Measurements from ENCODE around the gene PNCK. TPM values are rescaled to one million over a fixed set of nuclear protein-coding genes. Genes with fewer than 3 reads are reported as not detected.
A peak's percentile ranks its signal among the peaks of the same experiment; 100 is the strongest.

Gene PNCK
- total and polyA plus RNA-seq, 2 experiments from 2014 or later: 3.5 to 11.9 TPM

- DNase-seq (ENCODE audit: low spot score) (no peak), ATAC-seq (peak; percentile 67)
- H3K4me3 ChIP-seq: peak overlapping the region; percentile 30; the same call in 1 of the 2 replicates
- TF ChIP-seq ETS1 (IDR thresholded peaks at IDR 0.05) (no peak), ZNF331 (CRISPR knock-in tag; IDR thresholded peaks at IDR 0.05; ENCODE audit: low read depth) (no peak), POLR2AphosphoS5 (IDR thresholded peaks at IDR 0.05; ENCODE audit: low read depth) (no peak), NANOG (IDR thresholded peaks at IDR 0.05; ENCODE audit: borderline replicate concordance) (no peak), CREB1 (CRISPR knock-in tag; IDR thresholded peaks at IDR 0.05; ENCODE audit: low read depth) (no peak)
- TF ChIP-seq, protein P1, sequence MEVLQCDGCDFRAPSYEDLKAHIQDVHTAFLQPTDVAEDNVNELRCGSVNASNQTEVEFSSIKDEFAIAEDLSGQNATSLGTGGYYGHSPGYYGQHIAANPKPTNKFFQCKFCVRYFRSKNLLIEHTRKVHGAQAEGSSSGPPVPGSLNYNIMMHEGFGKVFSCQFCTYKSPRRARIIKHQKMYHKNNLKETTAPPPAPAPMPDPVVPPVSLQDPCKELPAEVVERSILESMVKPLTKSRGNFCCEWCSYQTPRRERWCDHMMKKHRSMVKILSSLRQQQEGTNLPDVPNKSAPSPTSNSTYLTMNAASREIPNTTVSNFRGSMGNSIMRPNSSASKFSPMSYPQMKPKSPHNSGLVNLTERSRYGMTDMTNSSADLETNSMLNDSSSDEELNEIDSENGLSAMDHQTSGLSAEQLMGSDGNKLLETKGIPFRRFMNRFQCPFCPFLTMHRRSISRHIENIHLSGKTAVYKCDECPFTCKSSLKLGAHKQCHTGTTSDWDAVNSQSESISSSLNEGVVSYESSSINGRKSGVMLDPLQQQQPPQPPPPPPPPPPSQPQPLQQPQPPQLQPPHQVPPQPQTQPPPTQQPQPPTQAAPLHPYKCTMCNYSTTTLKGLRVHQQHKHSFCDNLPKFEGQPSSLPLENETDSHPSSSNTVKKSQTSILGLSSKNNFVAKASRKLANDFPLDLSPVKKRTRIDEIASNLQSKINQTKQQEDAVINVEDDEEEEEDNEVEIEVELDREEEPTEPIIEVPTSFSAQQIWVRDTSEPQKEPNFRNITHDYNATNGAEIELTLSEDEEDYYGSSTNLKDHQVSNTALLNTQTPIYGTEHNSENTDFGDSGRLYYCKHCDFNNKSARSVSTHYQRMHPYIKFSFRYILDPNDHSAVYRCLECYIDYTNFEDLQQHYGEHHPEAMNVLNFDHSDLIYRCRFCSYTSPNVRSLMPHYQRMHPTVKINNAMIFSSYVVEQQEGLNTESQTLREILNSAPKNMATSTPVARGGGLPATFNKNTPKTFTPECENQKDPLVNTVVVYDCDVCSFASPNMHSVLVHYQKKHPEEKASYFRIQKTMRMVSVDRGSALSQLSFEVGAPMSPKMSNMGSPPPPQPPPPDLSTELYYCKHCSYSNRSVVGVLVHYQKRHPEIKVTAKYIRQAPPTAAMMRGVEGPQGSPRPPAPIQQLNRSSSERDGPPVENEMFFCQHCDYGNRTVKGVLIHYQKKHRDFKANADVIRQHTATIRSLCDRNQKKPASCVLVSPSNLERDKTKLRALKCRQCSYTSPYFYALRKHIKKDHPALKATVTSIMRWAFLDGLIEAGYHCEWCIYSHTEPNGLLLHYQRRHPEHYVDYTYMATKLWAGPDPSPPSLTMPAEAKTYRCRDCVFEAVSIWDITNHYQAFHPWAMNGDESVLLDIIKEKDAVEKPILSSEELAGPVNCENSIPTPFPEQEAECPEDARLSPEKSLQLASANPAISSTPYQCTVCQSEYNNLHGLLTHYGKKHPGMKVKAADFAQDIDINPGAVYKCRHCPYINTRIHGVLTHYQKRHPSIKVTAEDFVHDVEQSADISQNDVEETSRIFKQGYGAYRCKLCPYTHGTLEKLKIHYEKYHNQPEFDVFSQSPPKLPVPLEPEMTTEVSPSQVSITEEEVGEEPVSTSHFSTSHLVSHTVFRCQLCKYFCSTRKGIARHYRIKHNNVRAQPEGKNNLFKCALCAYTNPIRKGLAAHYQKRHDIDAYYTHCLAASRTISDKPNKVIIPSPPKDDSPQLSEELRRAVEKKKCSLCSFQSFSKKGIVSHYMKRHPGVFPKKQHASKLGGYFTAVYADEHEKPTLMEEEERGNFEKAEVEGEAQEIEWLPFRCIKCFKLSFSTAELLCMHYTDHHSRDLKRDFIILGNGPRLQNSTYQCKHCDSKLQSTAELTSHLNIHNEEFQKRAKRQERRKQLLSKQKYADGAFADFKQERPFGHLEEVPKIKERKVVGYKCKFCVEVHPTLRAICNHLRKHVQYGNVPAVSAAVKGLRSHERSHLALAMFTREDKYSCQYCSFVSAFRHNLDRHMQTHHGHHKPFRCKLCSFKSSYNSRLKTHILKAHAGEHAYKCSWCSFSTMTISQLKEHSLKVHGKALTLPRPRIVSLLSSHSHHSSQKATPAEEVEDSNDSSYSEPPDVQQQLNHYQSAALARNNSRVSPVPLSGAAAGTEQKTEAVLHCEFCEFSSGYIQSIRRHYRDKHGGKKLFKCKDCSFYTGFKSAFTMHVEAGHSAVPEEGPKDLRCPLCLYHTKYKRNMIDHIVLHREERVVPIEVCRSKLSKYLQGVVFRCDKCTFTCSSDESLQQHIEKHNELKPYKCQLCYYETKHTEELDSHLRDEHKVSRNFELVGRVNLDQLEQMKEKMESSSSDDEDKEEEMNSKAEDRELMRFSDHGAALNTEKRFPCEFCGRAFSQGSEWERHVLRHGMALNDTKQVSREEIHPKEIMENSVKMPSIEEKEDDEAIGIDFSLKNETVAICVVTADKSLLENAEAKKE (CRISPR knock-in tag; IDR thresholded peaks at IDR 0.05): no peak
- TF ChIP-seq, protein P2, sequence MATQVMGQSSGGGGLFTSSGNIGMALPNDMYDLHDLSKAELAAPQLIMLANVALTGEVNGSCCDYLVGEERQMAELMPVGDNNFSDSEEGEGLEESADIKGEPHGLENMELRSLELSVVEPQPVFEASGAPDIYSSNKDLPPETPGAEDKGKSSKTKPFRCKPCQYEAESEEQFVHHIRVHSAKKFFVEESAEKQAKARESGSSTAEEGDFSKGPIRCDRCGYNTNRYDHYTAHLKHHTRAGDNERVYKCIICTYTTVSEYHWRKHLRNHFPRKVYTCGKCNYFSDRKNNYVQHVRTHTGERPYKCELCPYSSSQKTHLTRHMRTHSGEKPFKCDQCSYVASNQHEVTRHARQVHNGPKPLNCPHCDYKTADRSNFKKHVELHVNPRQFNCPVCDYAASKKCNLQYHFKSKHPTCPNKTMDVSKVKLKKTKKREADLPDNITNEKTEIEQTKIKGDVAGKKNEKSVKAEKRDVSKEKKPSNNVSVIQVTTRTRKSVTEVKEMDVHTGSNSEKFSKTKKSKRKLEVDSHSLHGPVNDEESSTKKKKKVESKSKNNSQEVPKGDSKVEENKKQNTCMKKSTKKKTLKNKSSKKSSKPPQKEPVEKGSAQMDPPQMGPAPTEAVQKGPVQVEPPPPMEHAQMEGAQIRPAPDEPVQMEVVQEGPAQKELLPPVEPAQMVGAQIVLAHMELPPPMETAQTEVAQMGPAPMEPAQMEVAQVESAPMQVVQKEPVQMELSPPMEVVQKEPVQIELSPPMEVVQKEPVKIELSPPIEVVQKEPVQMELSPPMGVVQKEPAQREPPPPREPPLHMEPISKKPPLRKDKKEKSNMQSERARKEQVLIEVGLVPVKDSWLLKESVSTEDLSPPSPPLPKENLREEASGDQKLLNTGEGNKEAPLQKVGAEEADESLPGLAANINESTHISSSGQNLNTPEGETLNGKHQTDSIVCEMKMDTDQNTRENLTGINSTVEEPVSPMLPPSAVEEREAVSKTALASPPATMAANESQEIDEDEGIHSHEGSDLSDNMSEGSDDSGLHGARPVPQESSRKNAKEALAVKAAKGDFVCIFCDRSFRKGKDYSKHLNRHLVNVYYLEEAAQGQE (IDR thresholded peaks at IDR 0.05; ENCODE audit: unreplicated experiment): no peak
- no peak overlapping the region; the same call in 1 of the 2 replicates for H2AFZ ChIP-seq
- no peaks in the 10 kb centered on the region; the same call in 1 of the 2 replicates for H3K4me1 ChIP-seq (ENCODE audit: insufficient read depth)
- Mint-ChIP-seq H3K36me3 (ENCODE audit: low read depth) (no peaks in the 10 kb centered on the region), H3K9me3 (no peaks in the 10 kb centered on the region), H3K4me3 (peak overlapping the region; percentile 62), H3K27ac (no peak overlapping the region), H3K27me3 (ENCODE audit: insufficient read depth, low read depth, poor library complexity) (peaks cover 13% of the 10 kb centered on the region), H3K4me1 (peaks cover 12% of the 10 kb centered on the region)
- peak overlapping the region; percentile 32; the same call in 1 of the 2 replicates for H3K4me2 ChIP-seq
- no peaks in the 10 kb centered on the region for H3K79me2 ChIP-seq (replicated peaks; ENCODE audit: insufficient read depth)
- H3F3A ChIP-seq (replicated peaks; ENCODE audit: low read depth): no peaks in the 10 kb centered on the region
- no peaks in the 10 kb centered on the region for H3K36me3 ChIP-seq (ENCODE audit: insufficient read depth)
- no peak overlapping the region for H3K27ac ChIP-seq (ENCODE audit: low read depth)
- H3K27me3 ChIP-seq (ENCODE audit: insufficient read depth): 0 out of 2 replicates have a peak, but pooled peaks cover 2% of the 10 kb centered on the region
- H4K20me1 ChIP-seq (replicated peaks; ENCODE audit: insufficient read depth): no peaks in the 10 kb centered on the region
- H3K9me2 ChIP-seq (ENCODE audit: insufficient read depth): no peaks in the 10 kb centered on the region
These were observed 722 bp upstream of the PNCK start for GRCh38 chrX:153674219-153674851.

Data from GM23338 (cell line).